Spinal cord (tissue), 10 donors: ENCODE measurements around the gene GAS2. TPM values are rescaled to one million over a fixed set of nuclear protein-coding genes. Genes with fewer than 3 reads are reported as not detected.

Source experiments
- DNase-seq, 6 donors: peaks; one replicate each; pipeline versions ENCODE4 v3.0.0 to v3.0.0-alpha.2; 2013 to 2015; ENCODE audit warnings: low spot score in 6 of 6, low read depth in 4 of 6
- H3K27ac ChIP-seq: one replicate; pipeline ENCODE4 v1.5.1; 2013; ENCODE audit warnings: low read depth, low read length, control low read depth
- H3K27me3 ChIP-seq: one replicate; pipeline ENCODE4 v1.6.1; 2013; ENCODE audit warnings: low read length; ENCODE audit not compliant: control insufficient read depth, insufficient read depth
- H3K36me3 ChIP-seq: one replicate; pipeline ENCODE4 v1.6.1; 2013; ENCODE audit warnings: low read length; ENCODE audit not compliant: control insufficient read depth, insufficient read depth
- H3K4me1 ChIP-seq: one replicate; pipeline ENCODE4 v1.6.1; 2013; ENCODE audit warnings: low read length; ENCODE audit not compliant: control insufficient read depth, insufficient read depth
- H3K4me3 ChIP-seq: one replicate; pipeline ENCODE4 v1.5.1; 2013; ENCODE audit warnings: low read depth, low read length, control low read depth
- H3K9me3 ChIP-seq: one replicate; pipeline ENCODE4 v1.6.1; 2013; ENCODE audit warnings: low read length; ENCODE audit not compliant: control insufficient read depth, insufficient read depth
- WGBS: methylation state at CpG from one replicate; pipeline ENCODE4 v1.1.5; 2013; ENCODE audit warnings: missing lambda C conversion rate; ENCODE audit not compliant: insufficient coverage; 5-methylcytosine and 5-hydroxymethylcytosine counted together
- polyA plus RNA-seq, 2 donors: library from polyadenylated mRNA; unstranded; fragments of 120-200 nt; gene quantifications; one replicate each; pipeline ENCODE4 v1.2.1, GENCODE V29; 2013; ENCODE audit not compliant: insufficient read length in 2 of 2
- total RNA-seq, 2 donors: library from RNA; depleted of rRNA in 1 of 2; stranded (reverse); fragments of 120-200 nt in 1 of 2; fragments of >200 nt in 1 of 2; gene quantifications; one replicate each; pipeline versions ENCODE4 v1.2.3 to v1.2.4, GENCODE V29; 2013 to 2014
- donor health status: healthy.

The GAS2 gene
- total and polyA plus RNA-seq, 4 donors: 3.3 to 52.4 (median 19.0) TPM

GRCh38 chr11:22775248-22775647 lies 108.8 kb downstream of the GAS2 start:
- Histone ChIP-seq H3K27ac (no peak overlapping the region), H3K36me3 (no peaks in the 10 kb centered on the region), H3K4me1 (no peaks in the 10 kb centered on the region), H3K9me3 (no peaks in the 10 kb centered on the region), H3K4me3 (no peak overlapping the region), H3K27me3 (no peaks in the 10 kb centered on the region)
- 85% methylated on average over 3 of the region's 5 CpGs for WGBS
- DNase-seq: no peak

- no peak overlapping the region for H3K4me3 ChIP-seq
- H3K27ac ChIP-seq: no peak overlapping the region
- peak in 1 of 6 donors; percentile 39 for DNase-seq
Measured at GRCh38 chr11:22778642-22779041, 112.2 kb downstream of the GAS2 start.

GRCh38 chr11:22779850-22780249 lies 113.4 kb downstream of the GAS2 start:
- no peak overlapping the region for H3K27ac ChIP-seq
- H3K27me3 ChIP-seq: no peaks in the 10 kb centered on the region

More at GRCh38 chr11:22778642-22779041, 112.2 kb downstream of the GAS2 start:
- H3K4me1 ChIP-seq: no peaks in the 10 kb centered on the region
- H3K36me3 ChIP-seq: no peaks in the 10 kb centered on the region
- no peaks in the 10 kb centered on the region for H3K27me3 ChIP-seq
- no peaks in the 10 kb centered on the region for H3K9me3 ChIP-seq

GRCh38 chr11:22780952-22781593 lies 114.7 kb downstream of the GAS2 start:
- Histone ChIP-seq H3K4me3 (no peak overlapping the region), H3K4me1 (no peaks in the 10 kb centered on the region), H3K9me3 (no peaks in the 10 kb centered on the region), H3K27ac (no peak overlapping the region), H3K36me3 (no peaks in the 10 kb centered on the region), H3K27me3 (no peaks in the 10 kb centered on the region)
- DNase-seq: peak in 1 of 6 donors; percentile 43
- WGBS: 67% methylated on average over 1 of the region's 3 CpGs

More at GRCh38 chr11:22779850-22780249, 113.4 kb downstream of the GAS2 start:
- H3K36me3 ChIP-seq: no peaks in the 10 kb centered on the region
- H3K9me3 ChIP-seq: no peaks in the 10 kb centered on the region
- 96% methylated on average over 2 of the region's 5 CpGs for whole genome bisulfite sequencing
- no peak for DNase-seq
- H3K4me1 ChIP-seq: no peaks in the 10 kb centered on the region
- no peak overlapping the region for H3K4me3 ChIP-seq

GRCh38 chr11:22785251-22785650 lies 118.8 kb downstream of the GAS2 start:
- Histone ChIP-seq H3K4me3 (no peak overlapping the region), H3K4me1 (no peaks in the 10 kb centered on the region), H3K27ac (no peak overlapping the region), H3K9me3 (no peaks in the 10 kb centered on the region), H3K27me3 (no peaks in the 10 kb centered on the region), H3K36me3 (no peaks in the 10 kb centered on the region)
- peak in 2 of 6 donors; percentile 42 to 44 for DNase-seq

GRCh38 chr11:22786475-22786874 lies 120.1 kb downstream of the GAS2 start:
- Histone ChIP-seq H3K4me1 (no peaks in the 10 kb centered on the region), H3K4me3 (no peak overlapping the region), H3K27me3 (no peaks in the 10 kb centered on the region), H3K27ac (no peak overlapping the region), H3K9me3 (no peaks in the 10 kb centered on the region), H3K36me3 (no peaks in the 10 kb centered on the region)
- no peak for DNase-seq
- WGBS: no CpG with 5 or more reads among the region's 3 CpGs

GRCh38 chr11:22787055-22787454 lies 120.6 kb downstream of the GAS2 start:
- no peak overlapping the region for H3K27ac ChIP-seq
- H3K27me3 ChIP-seq: no peaks in the 10 kb centered on the region
- WGBS: no CpG with 5 or more reads among the region's 2 CpGs
- no peaks in the 10 kb centered on the region for H3K9me3 ChIP-seq
- no peak overlapping the region for H3K4me3 ChIP-seq
- H3K4me1 ChIP-seq: no peaks in the 10 kb centered on the region
- H3K36me3 ChIP-seq: no peaks in the 10 kb centered on the region
- DNase-seq: no peak

GRCh38 chr11:22787551-22788162 lies 121.2 kb downstream of the GAS2 start:
- Histone ChIP-seq H3K4me3 (no peak overlapping the region), H3K27ac (no peak overlapping the region), H3K27me3 (no peaks in the 10 kb centered on the region), H3K9me3 (no peaks in the 10 kb centered on the region), H3K36me3 (no peaks in the 10 kb centered on the region), H3K4me1 (no peaks in the 10 kb centered on the region)
- peak in 4 of 6 donors; percentile 45 to 94 (median 69) for DNase-seq
- 42% methylated on average over 4 of the region's 9 CpGs for WGBS

GRCh38 chr11:22792497-22792896 lies 126.1 kb downstream of the GAS2 start:
- H3K4me1 ChIP-seq: no peaks in the 10 kb centered on the region
- H3K4me3 ChIP-seq: no peak overlapping the region
- H3K36me3 ChIP-seq: no peaks in the 10 kb centered on the region
- no peaks in the 10 kb centered on the region for H3K27me3 ChIP-seq
- DNase-seq: peak in 1 of 6 donors; percentile 54
- no peak overlapping the region for H3K27ac ChIP-seq
- no peaks in the 10 kb centered on the region for H3K9me3 ChIP-seq
- 26% methylated on average over 3 of the region's 3 CpGs for WGBS

- Histone ChIP-seq H3K36me3 (no peaks in the 10 kb centered on the region), H3K27me3 (no peaks in the 10 kb centered on the region), H3K4me1 (no peaks in the 10 kb centered on the region), H3K9me3 (no peaks in the 10 kb centered on the region), H3K4me3 (no peak overlapping the region), H3K27ac (no peak overlapping the region)
- no peak for DNase-seq
- 100% methylated on average over 1 of the region's 1 CpG for WGBS
Measured at GRCh38 chr11:22795914-22796313, 129.5 kb downstream of the GAS2 start.
